Gastrocnemius medialis (tissue), 4 donors: ENCODE data around the gene B3GALT4. TPM values are rescaled to one million over a fixed set of nuclear protein-coding genes. Genes with fewer than 3 reads are reported as not detected.

ENCODE experiments used
- ATAC-seq, 2 donors: fragments of 150-250 bp; one replicate each; pipeline ENCODE4 v1.9.1; 2016
- DNase-seq, 2 donors: peaks; one replicate each; pipeline ENCODE4 v3.0.0-alpha.2; 2019
- H3K27ac ChIP-seq, 4 donors: fragments of 200-600 bp; sonication (generic); 1 replicate in 1 of 4; 2 replicates in 3 of 4; pipeline ENCODE4 v1.5.1; 2016 to 2018; ENCODE audit warnings: mild to moderate bottlenecking in 2 of 4, moderate library complexity in 1 of 4
- H3K27me3 ChIP-seq, 3 donors: fragments of 200-600 bp; sonication (generic) in 2 of 3; 1 replicate in 1 of 3; 2 replicates in 2 of 3; pipeline versions ENCODE4 v1.5.1 to v1.6.0; 2016 to 2019; ENCODE audit warnings: mild to moderate bottlenecking in 1 of 3, moderate library complexity in 1 of 3
- H3K36me3 ChIP-seq, 2 donors: fragments of 200-600 bp; sonication (generic) in 1 of 2; one replicate each; pipeline ENCODE4 v1.5.1; 2017 to 2018
- H3K4me1 ChIP-seq, 2 donors: fragments of 200-600 bp; sonication (generic) in 1 of 2; one replicate each; pipeline ENCODE4 v1.5.1; 2016 to 2017; ENCODE audit warnings: mild to moderate bottlenecking in 2 of 2
- H3K4me3 ChIP-seq, 4 donors: fragments of 200-600 bp; sonication (generic) in 3 of 4; 1 replicate in 1 of 4; 2 replicates in 3 of 4; pipeline ENCODE4 v1.5.1; 2016 to 2019; ENCODE audit warnings: mild to moderate bottlenecking in 2 of 4
- H3K9me3 ChIP-seq, 3 donors: fragments of 200-600 bp; sonication (generic) in 2 of 3; 1 replicate in 1 of 3; 2 replicates in 2 of 3; pipeline ENCODE4 v1.5.1; 2016 to 2019
- CTCF ChIP-seq, 5 experiments: fragments of 450-650 bp in 3 of 5; fragments of 200-600 bp in 2 of 5; sonication (generic) in 2 of 5; IDR thresholded peaks in 4 of 5; conservative IDR thresholded peaks in 1 of 5; 1 replicate in 4 of 5; 2 replicates in 1 of 5; pipeline ENCODE4 v1.5.1; 2016 to 2019; ENCODE audit warnings: antibody characterized with exemption in 5 of 5, mild to moderate bottlenecking in 3 of 5, moderate library complexity in 3 of 5
- POLR2A ChIP-seq, 2 donors: fragments of 450-650 bp; IDR thresholded peaks; one replicate each; pipeline ENCODE4 v1.6.1; 2017; ENCODE audit warnings: antibody characterized with exemption in 2 of 2, mild to moderate bottlenecking in 2 of 2, moderate library complexity in 2 of 2
- in situ Hi-C, 4 donors: fragments of 200-750 bp; cut with MboI; loops; one replicate each; pipeline versions ENCODE4 v1.15.0 to v1.8.0; 2017; ENCODE audit warnings: low sequenced_read_pairs in 4 of 4
- intact Hi-C: fragments of 100-400 bp; cut with DNase I; formaldehyde crosslinking; loops from one replicate; pipeline ENCODE4 v1.15.1; 2023; ENCODE audit warnings: low total_unique reads
- total RNA-seq, 4 donors: library from RNA; depleted of rRNA; stranded (reverse); fragments of >200 nt; gene quantifications; one replicate each; pipeline versions ENCODE4 v1.1.0 to v1.2.3, GENCODE V29; 2016

Gene B3GALT4
- total RNA-seq, 4 donors from 2014 or later, result 1.0 to 2.0 (median 1.7) TPM

GRCh38 chr6:33297406-33297955 lies 20.6 kb downstream of the B3GALT4 start:
- in situ Hi-C loops, result loop anchor here in 1 of 4 donors (25.0 kb wide), 1 partner anchor 1435 kb away; the partner anchor contains the start of gene NEU1
- intact Hi-C loops, result no loop called here
- Histone ChIP-seq H3K4me3 (peak overlapping the region; percentile 71 to 86 (median 80)), H3K4me1 (peaks cover 11 to 23% of the 10 kb centered on the region in 2 donors), H3K36me3 (peaks cover 0 to 41% of the 10 kb centered on the region in 2 donors), H3K9me3 (no peaks in the 10 kb centered on the region), H3K27ac (peak overlapping the region; percentile 96 to 99 (median 97)), H3K27me3 (no peaks in the 10 kb centered on the region)
- DNase-seq (no peak), ATAC-seq (peak in 1 of 2 donors; percentile 0)
- TF ChIP-seq POLR2A (IDR thresholded peaks at IDR 0.05) (no peak), CTCF (IDR thresholded peaks at IDR 0.05 in 4 of 5, conservative IDR thresholded peaks at IDR 0.05 in 1 of 5) (no peak)

GRCh38 chr6:33297956-33298772 lies 21.2 kb downstream of the B3GALT4 start:
- peak in 1 of 2 donors; percentile 26 for TF ChIP-seq POLR2A (IDR thresholded peaks at IDR 0.05)
- TF ChIP-seq CTCF (IDR thresholded peaks at IDR 0.05 in 4 of 5, conservative IDR thresholded peaks at IDR 0.05 in 1 of 5), result no peak
- peaks cover 11 to 23% of the 10 kb centered on the region in 2 donors for H3K4me1 ChIP-seq
- in situ Hi-C loops, result loop anchor here in 1 of 4 donors (25.0 kb wide), 1 partner anchor 1436 kb away; the partner anchor contains the start of gene NEU1
- no peaks in the 10 kb centered on the region for H3K27me3 ChIP-seq
- peak; percentile 19 to 27 for ATAC-seq
- intact Hi-C loops, result loop anchor here (1.0 to 2.0 kb wide), 2 partner anchors 9 to 49 kb away; partner anchors contain the start of genes PFDN6 and WDR46
- peak overlapping the region; percentile 96 to 99 (median 97) for H3K27ac ChIP-seq
- peak overlapping the region; percentile 71 to 86 (median 80) for H3K4me3 ChIP-seq
- H3K9me3 ChIP-seq, result no peaks in the 10 kb centered on the region
- peaks cover 0 to 39% of the 10 kb centered on the region in 2 donors for H3K36me3 ChIP-seq
- peak in 1 of 2 donors; percentile 71 for DNase-seq

GRCh38 chr6:33298773-33299236 lies 21.9 kb downstream of the B3GALT4 start, which contains the start of gene RGL2:
RGL2 (minus strand) TSS chr6:33298942; CDS start chr6:33298610, 332 bp downstream.
- H3K4me3 ChIP-seq, result peak within 1 kb of the TSS; percentile 71 to 86 (median 80)
- intact Hi-C loops (loop anchor here (1.0 to 2.0 kb wide), 6 partner anchors 10 to 99 kb away; partner anchors contain the start of genes B3GALT4, PFDN6, RXRB and SLC39A7), in situ Hi-C loops (loop anchor here in 1 of 4 donors (25.0 kb wide), 1 partner anchor 1437 kb away; the partner anchor contains the start of gene NEU1)
- H3K27me3 ChIP-seq, result no peaks in the 10 kb centered on the region
- peaks cover 11 to 23% of the 10 kb centered on the region in 2 donors for H3K4me1 ChIP-seq
- peaks cover 0 to 37% of the 10 kb centered on the region in 2 donors for H3K36me3 ChIP-seq
- peak; percentile 64 for ATAC-seq
- H3K9me3 ChIP-seq, result no peaks in the 10 kb centered on the region
- TF ChIP-seq CTCF (IDR thresholded peaks at IDR 0.05 in 4 of 5, conservative IDR thresholded peaks at IDR 0.05 in 1 of 5) (no peak), POLR2A (IDR thresholded peaks at IDR 0.05) (no peak)
- DNase-seq, result peak; percentile 76 to 80
- H3K27ac ChIP-seq, result peak within 1 kb of the TSS; percentile 96 to 99 (median 97)

GRCh38 chr6:33299237-33299944 lies 22.5 kb downstream of the B3GALT4 start:
- Histone ChIP-seq H3K4me3 (peak overlapping the region; percentile 71 to 86 (median 80)), H3K9me3 (no peaks in the 10 kb centered on the region), H3K27ac (peak overlapping the region; percentile 96 to 99 (median 97)), H3K36me3 (peaks cover 0 to 31% of the 10 kb centered on the region in 2 donors), H3K27me3 (no peaks in the 10 kb centered on the region), H3K4me1 (peaks cover 11 to 23% of the 10 kb centered on the region in 2 donors)
- intact Hi-C loops (loop anchor here (1.0 to 2.0 kb wide), 5 partner anchors 18 to 99 kb away; partner anchors contain the start of genes B3GALT4, RXRB, SLC39A7 and VPS52), in situ Hi-C loops (loop anchor here in 1 of 4 donors (25.0 kb wide), 1 partner anchor 1437 kb away; the partner anchor contains the start of gene NEU1)
- TF ChIP-seq CTCF (IDR thresholded peaks at IDR 0.05 in 4 of 5, conservative IDR thresholded peaks at IDR 0.05 in 1 of 5), result peak; percentile 55 to 85 (median 80)
- peak; percentile 78 to 86 for TF ChIP-seq POLR2A (IDR thresholded peaks at IDR 0.05)
- DNase-seq, result peak; percentile 84 to 89
- peak; percentile 90 to 93 for ATAC-seq
